ENCODE measurements around the gene UNCX. TPM values are rescaled to one million over a fixed set of nuclear protein-coding genes. Genes with fewer than 3 reads are reported as not detected.

UNCX gene
- total and polyA plus RNA-seq, 9 of the 15 experiments (the other 6 are each of a cell fraction or from before 2014, with no cell fraction given): not detected

DNA sequence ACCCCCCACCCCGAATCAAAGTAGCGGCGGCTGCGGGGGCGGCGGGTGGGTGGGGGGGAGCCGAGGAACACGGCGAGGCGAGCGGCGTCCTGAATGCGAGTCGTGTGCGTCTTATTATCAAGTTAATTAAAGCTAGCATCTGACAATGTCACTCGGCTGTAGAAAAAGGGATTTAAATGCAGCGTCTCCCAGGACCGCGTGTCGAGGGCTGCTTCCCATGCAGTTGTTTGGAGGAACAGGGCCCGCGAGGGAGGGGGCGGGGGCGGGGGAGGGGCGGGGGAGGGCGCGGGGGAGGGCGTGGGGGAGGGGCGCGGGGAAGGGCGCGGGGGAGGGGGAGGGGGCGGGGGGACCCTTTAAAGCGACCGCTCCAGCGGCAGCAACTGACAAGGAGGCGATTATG, 2.7 kb upstream of the UNCX start:
- no peak overlapping the region for H3K27ac ChIP-seq (ENCODE audit: extremely low read depth, low read depth, low read length)

DNA sequence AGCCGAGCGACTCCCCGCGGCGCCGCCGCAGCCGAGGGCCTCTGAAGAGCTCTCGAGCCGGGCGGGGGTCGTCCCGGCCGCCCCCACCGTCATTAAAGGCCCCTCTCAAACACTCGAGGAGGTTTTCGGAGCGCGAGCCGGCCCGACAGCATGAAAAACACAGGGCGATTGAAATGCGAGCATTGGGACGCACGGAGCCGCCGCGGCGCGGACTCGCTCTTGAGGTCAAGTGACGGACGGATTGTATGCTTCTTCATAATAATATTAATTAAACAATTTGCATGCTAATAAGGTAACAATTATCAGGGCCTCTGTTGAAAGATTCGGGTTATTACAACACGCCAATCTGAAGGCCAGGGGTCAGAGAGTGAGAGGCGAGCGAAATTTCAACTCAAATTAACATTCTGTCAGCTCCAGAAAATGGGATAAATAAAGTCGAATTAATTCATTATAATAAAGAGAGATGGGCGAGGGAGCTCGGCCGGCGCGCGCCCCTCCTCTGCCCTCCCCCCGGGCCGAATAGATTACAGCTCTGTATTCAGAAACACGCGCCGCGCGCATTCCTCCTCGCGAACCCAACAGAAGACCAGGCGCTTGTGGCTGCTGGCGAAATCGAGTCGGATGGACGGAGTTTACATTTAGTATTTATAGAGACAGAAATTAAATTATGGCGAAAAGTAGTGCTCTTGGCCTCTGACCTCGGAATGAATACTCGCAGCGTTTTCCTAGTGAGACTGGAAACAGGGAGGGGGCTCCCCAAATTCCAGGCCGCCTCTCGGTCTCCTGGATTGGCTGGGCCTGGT, 2.1 kb upstream of the UNCX start:
- H3K36me3 ChIP-seq (ENCODE audit: control insufficient read depth, insufficient read depth, low read length): no peaks in the 10 kb centered on the region
- no peaks in the 10 kb centered on the region for H3K79me2 ChIP-seq (ENCODE audit: control insufficient read depth, insufficient read depth, low read length)
- FAIRE-seq: no peak
- 68% methylated on average over 41 of the region's 64 CpGs for WGBS (ENCODE audit: insufficient coverage, low coverage, missing lambda C conversion rate)
- TF ChIP-seq, protein P1, sequence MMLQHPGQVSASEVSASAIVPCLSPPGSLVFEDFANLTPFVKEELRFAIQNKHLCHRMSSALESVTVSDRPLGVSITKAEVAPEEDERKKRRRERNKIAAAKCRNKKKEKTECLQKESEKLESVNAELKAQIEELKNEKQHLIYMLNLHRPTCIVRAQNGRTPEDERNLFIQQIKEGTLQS (IDR thresholded peaks at IDR 0.05): no peak
- TF ChIP-seq, protein P1 (CRISPR knock-in tag; conservative IDR thresholded peaks at IDR 0.05): no peak
- TF ChIP-seq DNMT1 (IDR thresholded peaks at IDR 0.05) (no peak), PCBP1 (IDR thresholded peaks at IDR 0.05; ENCODE audit: low read depth, low read length, poor library complexity, severe bottlenecking) (peak; percentile 72), NFRKB (IDR thresholded peaks at IDR 0.05; ENCODE audit: low read depth) (no peak)
- TF ChIP-seq, protein P2, sequence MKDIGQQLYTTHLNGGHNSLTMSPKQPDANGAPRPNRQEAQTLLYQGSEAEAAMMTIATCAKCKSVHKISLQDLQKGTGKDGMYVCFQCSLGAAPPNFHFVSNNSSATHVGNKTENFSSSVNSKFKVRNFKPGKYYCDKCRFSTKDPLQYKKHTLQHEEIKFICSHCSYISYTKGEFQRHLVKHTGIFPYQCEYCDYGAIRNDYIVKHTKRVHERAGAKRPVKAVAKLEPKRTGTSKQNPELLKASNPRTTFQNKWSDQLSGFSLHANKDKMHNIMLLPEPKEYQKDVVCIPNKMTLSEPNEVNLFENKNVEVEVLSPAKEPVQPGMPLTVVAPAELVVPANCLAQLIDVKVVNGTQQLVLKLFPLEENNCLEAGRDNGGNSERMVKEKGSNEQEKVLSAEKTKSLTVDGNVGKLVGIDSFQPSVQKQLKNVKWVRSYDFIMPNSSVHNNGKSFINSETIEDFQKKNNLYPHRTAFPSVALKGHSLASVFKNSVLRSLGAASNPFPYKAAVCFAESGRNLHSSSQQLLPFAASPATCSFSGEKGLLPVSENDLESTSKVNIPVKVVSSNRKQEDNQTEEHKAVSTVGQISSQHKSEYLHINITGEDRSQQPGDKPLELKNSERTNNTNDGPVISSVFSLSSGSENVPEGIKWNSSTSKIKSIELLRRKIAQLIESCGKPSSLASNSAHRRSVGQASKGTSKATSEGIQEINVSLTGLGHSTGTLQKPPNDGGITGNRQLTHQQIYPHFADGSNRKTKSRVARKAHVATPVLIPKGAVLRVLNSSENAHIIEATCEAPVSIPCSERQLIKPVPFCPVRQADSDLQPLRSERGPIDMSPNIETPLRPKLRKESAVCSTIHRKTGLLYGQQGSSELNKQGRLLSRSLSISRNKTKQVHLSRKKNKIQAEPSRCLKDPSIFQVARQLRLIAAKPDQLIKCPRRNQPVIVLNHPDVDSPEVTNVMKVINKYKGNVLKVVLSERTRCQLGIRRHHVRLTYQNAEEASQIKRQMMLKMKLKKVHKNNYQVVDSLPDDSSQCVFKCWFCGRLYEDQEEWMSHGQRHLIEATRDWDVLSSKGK (CRISPR knock-in tag; IDR thresholded peaks at IDR 0.05): no peak
- DNase-seq (ENCODE audit: extremely low read depth in 1 of 4, low spot score in 3 of 4): no peak
- peaks cover 0 to 33% of the 10 kb centered on the region in 2 experiments; a peak in 2 of 5 replicates for H3K4me1 ChIP-seq (replicated peaks in 1 of 2; ENCODE audit: control insufficient read depth in 2 of 2, insufficient read depth in 2 of 2, low read length in 2 of 2)
- peaks cover 46 to 63% of the 10 kb centered on the region in 2 experiments for H3K27me3 ChIP-seq (ENCODE audit: control insufficient read depth in 2 of 2, insufficient read depth in 2 of 2, low read length in 2 of 2)
- no TSS peak for BruUV-seq (replicated peaks)
- no peak overlapping the region for H2AFZ ChIP-seq (ENCODE audit: low read depth, low read length)
- H3K27ac ChIP-seq (ENCODE audit: extremely low read depth, low read depth, low read length): no peak overlapping the region
- in situ Hi-C loops (cut with MboI) (no loop called here), intact Hi-C loops (cut with micrococcal nuclease) (no loop called here)
- ATAC-seq: no peak
- 0 out of 2 replicates have a peak, but pooled peaks cover 13% of the 10 kb centered on the region for H4K20me1 ChIP-seq (replicated peaks; ENCODE audit: control insufficient read depth, insufficient read depth, low read length)
- POLR2A ChIA-PET: interaction anchor here (0.6 kb wide), 1 partner anchor 249 kb away, joined by 3 read pairs; no protein-coding TSS in a partner anchor
- no peak overlapping the region for H3K9ac ChIP-seq (ENCODE audit: insufficient read depth in 1 of 2, low read depth in 2 of 2, low read length in 2 of 2)
- H3K4me2 ChIP-seq (ENCODE audit: insufficient read depth, low read length): no peak overlapping the region
- no peaks in the 10 kb centered on the region for H3K9me3 ChIP-seq (replicated peaks; ENCODE audit: control insufficient read depth, insufficient read depth, low read depth, low read length)
- no peak overlapping the region for H3K4me3 ChIP-seq
- no peaks in the 10 kb centered on the region for H3K9me1 ChIP-seq (ENCODE audit: control insufficient read depth, insufficient read depth, low read length)
- CTCF ChIA-PET (ENCODE audit: low intra/inter-chr PET ratio): no interaction called here

More for the DNA sequence above, 2.7 kb upstream of the UNCX start:
- Histone ChIP-seq H3K27me3 (ENCODE audit: control insufficient read depth in 2 of 2, insufficient read depth in 2 of 2, low read length in 2 of 2) (peaks cover 39 to 58% of the 10 kb centered on the region in 2 experiments), H3K4me2 (ENCODE audit: insufficient read depth, low read length) (no peak overlapping the region), H3K79me2 (ENCODE audit: control insufficient read depth, insufficient read depth, low read length) (no peaks in the 10 kb centered on the region), H3K9ac (ENCODE audit: insufficient read depth in 1 of 2, low read depth in 2 of 2, low read length in 2 of 2) (no peak overlapping the region), H3K9me1 (ENCODE audit: control insufficient read depth, insufficient read depth, low read length) (no peaks in the 10 kb centered on the region), H2AFZ (ENCODE audit: low read depth, low read length) (no peak overlapping the region), H3K36me3 (ENCODE audit: control insufficient read depth, insufficient read depth, low read length) (no peaks in the 10 kb centered on the region), H4K20me1 (replicated peaks; ENCODE audit: control insufficient read depth, insufficient read depth, low read length) (0 out of 2 replicates have a peak, but pooled peaks cover 7% of the 10 kb centered on the region), H3K4me3 (no peak overlapping the region), H3K9me3 (replicated peaks; ENCODE audit: control insufficient read depth, insufficient read depth, low read depth, low read length) (no peaks in the 10 kb centered on the region), H3K4me1 (replicated peaks in 1 of 2; ENCODE audit: control insufficient read depth in 2 of 2, insufficient read depth in 2 of 2, low read length in 2 of 2) (peaks cover 0 to 30% of the 10 kb centered on the region in 2 experiments; a peak in 2 of 5 replicates)
- intact Hi-C loops (cut with micrococcal nuclease) (loop anchor here (10.0 kb wide), 1 partner anchor 135 kb away; no protein-coding TSS in a partner anchor), in situ Hi-C loops (cut with MboI) (no loop called here)
- TF ChIP-seq MAFF (IDR thresholded peaks at IDR 0.05; ENCODE audit: low read length) (no peak), RBM25 (IDR thresholded peaks at IDR 0.05; ENCODE audit: low read depth, low read length, severe bottlenecking) (no peak)
- DNase-seq (ENCODE audit: extremely low read depth in 1 of 4, low spot score in 3 of 4) (no peak), ATAC-seq (no peak), FAIRE-seq (no peak)
- POLR2A ChIA-PET: no interaction called here
- BruUV-seq (replicated peaks): no TSS peak
- CTCF ChIA-PET (ENCODE audit: low intra/inter-chr PET ratio): no interaction called here
- WGBS (ENCODE audit: insufficient coverage, low coverage, missing lambda C conversion rate): 73% methylated on average over 3 of the region's 37 CpGs
